HG03342 (cell line): ENCODE results near the gene SWSAP1.
A peak's percentile ranks its signal among the peaks of the same experiment; 100 is the strongest.
"Not testable (repeated sequence)": the region's sequence is repeated elsewhere in the genome, so short reads cannot be mapped to it uniquely, and the experiment has no call there.

Experiments
- ATAC-seq: cut with Tn5 transposase; IDR thresholded peaks from one replicate; pipeline ENCODE4 v1.9.1; 2021; ENCODE audit warnings: mild to moderate bottlenecking, moderate library complexity; ENCODE audit not compliant: unreplicated experiment

Gene SWSAP1

GRCh38 chr19:11354102-11354501 lies 20.4 kb upstream of the SWSAP1 start:
- ATAC-seq, result not testable (repeated sequence)

DNA sequence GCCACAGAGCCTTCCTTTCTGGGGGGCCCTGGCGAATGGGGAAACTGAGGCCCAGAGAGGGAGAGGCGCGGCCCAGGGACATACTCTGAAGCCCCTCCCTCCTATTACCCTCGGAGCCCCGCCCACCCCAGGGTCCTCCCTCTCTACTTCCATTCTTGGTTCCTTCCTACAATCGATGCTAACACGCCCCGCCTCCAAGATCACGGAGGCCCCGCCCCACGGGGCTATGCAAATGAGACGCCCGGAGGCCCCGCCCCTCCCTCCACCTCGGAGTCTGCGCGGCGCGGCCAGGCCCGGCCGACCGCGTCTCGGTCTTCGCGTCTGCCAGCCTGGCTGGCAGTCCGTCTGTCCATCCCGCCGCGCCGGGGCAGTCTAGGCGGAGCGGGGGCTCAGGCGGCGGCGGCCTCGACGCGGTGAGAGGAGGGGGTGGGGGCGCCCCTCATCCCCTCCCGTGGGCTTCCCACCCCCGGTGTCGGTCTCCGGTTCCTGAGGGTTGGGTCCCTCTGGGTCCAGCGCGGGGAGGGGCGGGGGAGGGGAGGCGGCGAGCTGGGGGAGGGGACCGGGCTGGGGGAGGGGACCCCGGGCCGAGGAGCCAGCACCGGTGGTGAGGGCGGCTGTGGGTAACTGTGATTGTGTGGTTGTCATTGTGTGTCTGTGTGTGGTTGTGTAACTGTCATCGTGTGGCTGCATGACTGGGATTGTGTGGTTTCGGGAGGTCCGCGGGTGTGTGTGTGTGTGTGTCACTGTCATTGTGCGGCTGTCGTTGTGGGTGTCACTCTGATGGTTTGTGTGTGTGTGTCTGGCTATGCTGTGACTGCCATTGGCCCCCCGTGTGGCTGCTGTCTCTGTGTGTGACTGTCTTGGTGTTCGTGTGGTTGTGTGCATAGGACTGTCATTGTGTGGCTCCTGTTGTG lies 19.0 kb upstream of the SWSAP1 start, which contains the start of gene PLPPR2:
Gene PLPPR2 (plus strand): TSS at position 273 of the 914 bp plus-strand sequence. CDS start 2,242 bp downstream, outside the sequence.
- ATAC-seq, result peak; percentile 66

- ATAC-seq, result no peak
Observed at GRCh38 chr19:11356074-11356397, 18.4 kb upstream of the SWSAP1 start.

DNA sequence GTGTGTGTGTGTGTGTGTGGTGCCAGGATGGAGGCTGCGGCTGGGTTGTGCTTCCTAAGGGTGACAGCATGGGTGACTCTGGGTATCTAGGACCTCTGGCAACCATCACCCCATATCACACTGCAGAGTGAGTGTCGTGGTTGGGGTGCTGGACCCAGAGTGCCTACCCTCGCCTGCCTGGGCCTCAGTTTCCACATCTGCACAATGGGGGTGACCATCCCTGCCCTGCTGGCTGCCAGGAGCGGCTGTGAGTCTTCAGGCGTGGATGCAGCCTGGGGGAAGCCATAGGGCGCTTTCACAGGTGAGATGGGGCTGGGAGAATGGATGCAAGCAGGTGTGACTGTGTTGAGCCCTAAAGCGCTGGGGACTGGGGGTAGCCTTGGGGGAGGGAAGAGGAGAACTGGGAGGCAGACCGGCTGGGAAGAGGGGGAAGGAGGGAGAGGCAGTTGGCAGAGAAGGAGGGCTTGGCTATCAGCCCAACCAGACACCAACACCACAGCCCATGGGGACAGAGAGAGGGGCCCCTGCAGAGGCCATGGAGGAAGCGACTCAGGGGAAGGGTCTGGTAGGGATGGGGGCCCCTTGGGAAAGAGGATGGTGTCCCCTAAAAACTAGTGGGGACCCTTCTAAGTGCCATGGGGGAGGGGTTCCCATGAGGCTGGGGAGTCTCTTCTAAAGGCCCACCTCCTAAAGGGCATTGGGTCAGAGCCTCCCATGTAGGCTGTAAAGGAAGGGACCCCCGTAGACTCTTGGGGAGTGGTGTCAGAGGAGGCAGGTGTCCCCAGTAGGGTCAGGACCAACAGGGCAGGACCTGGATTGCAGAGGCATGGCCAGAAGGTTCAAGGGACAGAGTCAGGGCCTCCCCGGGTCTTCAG lies 17.6 kb upstream of the SWSAP1 start:
- no peak for ATAC-seq

- ATAC-seq, result no peak
Observed at GRCh38 chr19:11359421-11359820, 15.0 kb upstream of the SWSAP1 start.

GRCh38 chr19:11361037-11361770 lies 13.3 kb upstream of the SWSAP1 start:
- no peak for ATAC-seq

GRCh38 chr19:11361771-11362731 lies 12.4 kb upstream of the SWSAP1 start:
- no peak for ATAC-seq

DNA sequence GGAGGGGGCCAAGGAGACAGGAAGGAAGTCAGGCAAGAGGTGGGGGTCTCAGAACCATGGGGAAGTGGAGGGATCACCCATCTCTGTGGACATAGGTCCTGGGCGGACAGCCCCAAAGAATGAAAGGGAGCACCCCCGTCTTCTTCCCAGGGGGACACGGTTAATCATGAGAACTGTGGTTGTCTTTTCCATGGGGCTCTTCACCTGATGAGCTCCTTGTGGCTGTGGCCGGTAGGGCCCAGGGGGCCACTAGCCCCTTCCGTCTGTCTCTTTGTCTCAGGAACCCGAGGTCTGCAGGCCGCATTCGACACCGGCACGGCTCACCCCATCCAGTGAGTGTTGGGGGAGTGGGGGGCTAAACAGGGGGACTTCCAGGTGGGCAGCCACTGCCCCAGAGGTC lies 10.6 kb upstream of the SWSAP1 start:
- ATAC-seq, result no peak

DNA sequence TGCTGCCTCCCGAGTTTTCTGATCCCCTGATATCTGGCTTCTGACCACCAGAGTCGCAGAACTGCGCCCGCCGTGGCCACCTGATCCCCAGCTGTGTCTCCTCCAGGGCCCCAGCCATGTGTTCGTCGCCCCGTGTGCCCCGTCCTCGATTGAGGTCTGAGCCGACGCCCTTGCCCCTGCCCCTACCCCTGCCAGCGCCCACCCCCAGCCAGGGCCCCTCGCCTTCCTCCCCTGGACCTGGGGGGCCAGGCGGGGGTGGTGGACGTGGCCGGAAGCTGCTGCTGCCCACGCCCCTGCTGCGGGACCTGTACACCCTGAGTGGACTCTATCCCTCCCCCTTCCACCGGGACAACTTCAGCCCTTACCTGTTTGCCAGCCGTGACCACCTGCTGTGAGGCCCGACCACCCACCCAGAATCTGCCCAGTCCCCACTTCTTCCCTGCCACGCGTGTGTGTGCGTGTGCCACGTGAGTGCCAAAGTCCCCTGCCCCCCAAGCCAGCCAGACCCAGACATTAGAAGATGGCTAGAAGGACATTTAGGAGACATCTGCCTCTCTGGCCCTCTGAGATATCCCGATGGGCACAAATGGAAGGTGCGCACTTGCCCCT lies 10.1 kb upstream of the SWSAP1 start:
- no peak for ATAC-seq

DNA sequence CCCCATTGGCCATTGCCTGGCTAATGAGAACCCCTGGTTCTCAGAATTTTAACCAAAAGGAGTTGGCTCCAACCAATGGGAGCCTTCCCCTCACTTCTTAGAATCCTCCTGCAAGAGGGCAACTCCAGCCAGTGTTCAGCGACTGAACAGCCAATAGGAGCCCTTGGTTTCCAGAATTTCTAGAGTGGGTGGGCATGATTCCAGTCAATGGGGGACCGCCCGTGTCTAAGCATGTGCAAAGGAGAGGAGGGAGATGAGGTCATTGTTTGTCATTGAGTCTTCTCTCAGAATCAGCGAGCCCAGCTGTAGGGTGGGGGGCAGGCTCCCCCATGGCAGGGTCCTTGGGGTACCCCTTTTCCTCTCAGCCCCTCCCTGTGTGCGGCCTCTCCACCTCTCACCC lies 9.5 kb upstream of the SWSAP1 start:
- ATAC-seq, result no peak

DNA sequence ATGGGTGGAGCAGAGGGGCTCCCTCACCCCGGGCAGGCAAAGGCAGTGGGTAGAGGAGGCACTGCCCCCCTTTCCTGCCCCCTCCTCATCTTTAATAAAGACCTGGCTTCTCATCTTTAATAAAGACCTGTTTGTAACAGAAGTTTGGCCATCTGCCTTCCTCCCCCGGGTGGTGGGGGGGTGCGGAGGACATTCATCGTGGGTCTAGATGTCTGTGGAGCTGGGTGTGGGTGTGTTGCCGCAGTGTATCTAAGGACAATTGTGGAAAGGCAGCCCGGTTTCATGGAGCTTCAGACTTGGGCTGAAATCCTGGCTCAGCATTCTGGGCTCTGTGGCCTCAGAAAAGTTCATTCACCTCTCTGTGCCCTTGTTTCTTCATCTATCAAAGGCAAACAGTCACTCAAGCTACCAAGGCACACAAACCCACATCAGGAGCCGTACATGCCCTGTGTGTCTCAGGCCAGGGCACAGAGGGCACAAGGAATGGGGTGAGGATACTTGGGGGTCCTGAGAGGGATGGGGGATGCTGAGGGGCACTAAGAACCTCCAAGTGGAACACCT lies 8.8 kb upstream of the SWSAP1 start:
- ATAC-seq, result no peak

DNA sequence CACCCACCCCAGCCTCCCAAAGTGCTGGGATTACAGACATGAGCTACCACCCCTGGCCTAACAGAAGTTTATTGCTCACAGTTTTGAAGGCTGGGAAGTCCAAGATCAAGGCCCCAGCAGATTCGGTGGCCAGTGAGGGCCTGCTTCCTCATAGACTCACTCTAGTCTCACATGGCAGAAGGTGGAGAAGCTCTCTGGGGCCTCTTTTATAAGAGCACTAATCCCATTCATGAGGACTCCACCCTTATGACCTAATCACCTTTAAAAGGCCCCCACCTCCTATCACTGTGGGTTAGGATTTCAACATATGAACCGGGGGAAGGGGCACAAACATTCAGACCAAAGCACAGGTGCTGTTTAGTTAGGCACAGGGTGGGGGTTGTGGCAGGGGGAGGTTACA lies 6.9 kb upstream of the SWSAP1 start:
- ATAC-seq, result no peak

DNA sequence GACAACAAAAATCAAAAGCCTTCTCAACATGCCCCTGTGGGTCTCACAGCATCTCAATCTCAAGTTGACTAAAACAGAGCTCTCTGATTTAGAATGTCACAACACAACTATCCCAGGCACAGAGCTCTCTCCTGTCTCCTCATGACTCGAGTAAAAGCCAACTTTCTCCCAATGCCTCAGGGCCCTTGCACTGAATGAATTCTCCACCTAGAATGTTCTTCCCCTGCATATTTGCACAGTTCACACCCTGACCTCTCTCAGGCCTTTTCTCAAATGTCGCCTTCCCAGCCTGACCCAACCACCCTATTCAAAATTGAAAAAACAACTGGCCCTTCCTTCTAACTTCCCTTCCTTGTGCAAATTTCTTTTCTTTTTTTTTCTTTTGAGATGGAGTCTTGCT lies 3.7 kb upstream of the SWSAP1 start:
- no peak for ATAC-seq

DNA sequence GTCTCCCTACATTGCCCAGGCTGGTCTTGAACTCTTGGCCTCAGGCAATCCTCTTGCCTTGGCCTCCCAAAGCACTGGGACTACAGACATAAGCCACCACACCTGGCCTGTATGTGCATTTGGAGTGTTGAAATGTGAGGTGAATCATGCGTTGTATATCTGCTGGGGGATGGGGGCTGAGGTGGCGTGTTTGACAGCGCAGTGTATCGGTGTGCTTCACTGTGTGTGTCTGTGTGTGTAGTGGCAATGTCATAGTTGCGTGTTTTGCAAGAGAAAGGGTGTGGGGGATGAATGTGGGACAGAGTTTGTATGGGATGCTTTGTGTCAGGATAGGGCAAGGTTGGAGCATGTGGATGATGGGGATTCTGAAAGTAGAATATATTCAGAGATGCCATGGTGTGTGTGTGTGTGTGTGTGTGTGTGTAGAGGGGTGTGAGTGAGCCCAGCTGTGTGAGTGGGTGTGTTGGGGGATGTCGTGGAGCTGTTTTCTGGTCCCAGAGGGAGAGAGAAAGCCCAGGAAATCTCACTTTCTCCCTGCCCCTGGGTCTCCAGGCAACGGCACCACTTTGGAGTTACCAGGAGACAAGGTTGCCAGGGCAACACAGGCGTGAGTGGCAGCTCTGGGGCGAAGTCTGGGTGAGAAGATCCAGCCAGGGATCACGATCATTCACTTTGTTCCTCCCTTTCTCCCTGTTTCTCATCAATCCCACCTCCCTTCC lies 1.1 kb upstream of the SWSAP1 start:
- no peak for ATAC-seq

DNA sequence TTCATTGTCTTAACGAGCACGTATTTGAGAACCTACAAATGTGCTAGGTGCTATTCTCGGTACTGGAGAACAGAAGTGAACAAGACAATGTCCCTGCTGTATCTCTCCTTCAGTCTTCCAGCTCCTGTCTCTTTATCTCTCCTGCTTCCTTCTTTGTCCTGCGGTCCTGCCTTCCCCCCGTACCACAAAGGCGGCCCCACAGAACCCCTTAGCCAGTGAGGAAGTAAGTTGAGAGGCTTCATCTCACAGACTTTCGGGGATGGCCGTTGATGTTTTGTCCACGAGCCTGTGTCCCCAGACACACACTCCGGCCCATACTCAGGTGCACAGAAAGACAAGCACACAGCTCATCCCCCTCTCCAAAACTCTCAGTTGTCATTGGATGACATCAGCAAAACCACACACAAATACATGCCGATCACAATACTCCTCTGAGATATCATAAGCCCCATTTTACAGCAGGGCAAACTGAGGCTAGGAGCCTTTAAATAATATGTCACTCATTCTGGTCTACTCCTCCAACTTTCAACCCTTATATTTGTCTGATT lies 507 bp upstream of the SWSAP1 start:
- no peak for ATAC-seq

DNA sequence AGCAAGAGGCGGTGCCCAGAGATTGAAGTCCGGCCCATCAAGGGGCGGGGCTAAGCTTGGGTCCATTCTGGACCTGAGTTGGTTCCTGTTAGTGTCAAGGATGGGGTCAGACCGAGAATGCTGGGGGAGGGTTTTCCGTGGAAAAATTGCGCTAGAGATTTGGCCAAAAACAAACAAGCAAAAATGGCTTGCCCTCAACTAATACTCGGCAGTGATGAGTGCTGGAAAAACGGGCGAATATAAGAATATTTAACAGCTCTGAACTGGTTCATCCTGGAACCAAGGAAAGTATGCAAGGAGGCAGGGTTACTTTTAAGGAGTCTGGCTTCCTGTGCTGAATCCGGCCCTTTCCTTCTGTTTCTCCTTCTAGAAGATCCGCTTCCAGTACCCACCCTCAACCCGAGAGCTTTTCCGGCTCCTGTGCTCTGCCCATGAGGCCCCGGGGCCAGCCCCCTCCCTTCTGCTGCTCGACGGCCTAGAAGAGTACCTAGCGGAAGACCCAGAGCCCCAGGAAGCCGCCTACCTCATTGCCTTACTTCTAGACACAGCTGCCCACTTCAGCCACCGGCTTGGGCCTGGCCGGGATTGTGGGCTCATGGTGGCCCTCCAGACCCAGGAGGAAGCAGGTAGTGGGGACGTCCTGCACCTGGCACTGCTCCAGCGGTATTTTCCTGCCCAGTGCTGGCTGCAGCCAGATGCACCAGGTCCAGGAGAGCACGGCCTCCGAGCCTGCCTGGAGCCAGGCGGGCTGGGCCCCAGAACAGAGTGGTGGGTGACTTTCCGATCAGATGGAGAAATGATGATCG lies 880 bp downstream of the SWSAP1 start:
- ATAC-seq, result no peak

- ATAC-seq, result no peak
Observed at GRCh38 chr19:11377237-11377636, 2.8 kb downstream of the SWSAP1 start.

GRCh38 chr19:11377756-11378155 lies 3.3 kb downstream of the SWSAP1 start:
- ATAC-seq, result no peak
